Upper lobe of left lung (tissue), 6 donors: ENCODE measurements around the gene DNMT3A. TPM values are rescaled to one million over a fixed set of nuclear protein-coding genes. Genes with fewer than 3 reads are reported as not detected.

Experiments
- ATAC-seq, 2 donors: fragments of 200-7000 bp; cut with Tn5 transposase; one replicate each; pipeline ENCODE4 v1.9.1; 2022; ENCODE audit warnings: mild to moderate bottlenecking in 2 of 2, moderate library complexity in 2 of 2; ENCODE audit not compliant: low FRiP score in 2 of 2
- DNase-seq, 2 donors: peaks; one replicate each; pipeline ENCODE4 v3.0.0-alpha.2; 2019 to 2020
- H3K27ac ChIP-seq, 4 donors: fragments of 200-600 bp; sonication (generic); one replicate each; pipeline ENCODE4 v1.5.1; 2016 to 2019
- H3K27me3 ChIP-seq, 4 donors: fragments of 200-600 bp; sonication (generic); one replicate each; pipeline ENCODE4 v1.5.1; 2017 to 2019
- H3K36me3 ChIP-seq, 4 donors: fragments of 200-600 bp; sonication (generic); one replicate each; pipeline ENCODE4 v1.5.1; 2016 to 2019
- H3K4me1 ChIP-seq, 4 donors: fragments of 200-600 bp; sonication (generic); one replicate each; pipeline ENCODE4 v1.5.1; 2018 to 2019
- H3K4me3 ChIP-seq, 4 donors: fragments of 200-600 bp; sonication (generic); one replicate each; pipeline ENCODE4 v1.5.1; 2017 to 2019; ENCODE audit warnings: mild to moderate bottlenecking in 2 of 4, moderate library complexity in 1 of 4
- H3K9me3 ChIP-seq, 4 donors: fragments of 200-600 bp; sonication (generic); one replicate each; pipeline ENCODE4 v1.5.1; 2018 to 2019
- EP300 ChIP-seq, 4 donors: sonication (generic); formaldehyde crosslinking; IDR thresholded peaks; one replicate each; pipeline ENCODE4 v1.5.1; 2017; ENCODE audit warnings: antibody characterized with exemption in 4 of 4, control low read depth in 2 of 4
- POLR2A ChIP-seq, 4 donors: fragments of 450-650 bp; IDR thresholded peaks; one replicate each; pipeline ENCODE4 v1.5.1; 2016 to 2017; ENCODE audit warnings: antibody characterized with exemption in 4 of 4, mild to moderate bottlenecking in 2 of 4
- POLR2AphosphoS5 ChIP-seq, 2 donors: sonication (generic); formaldehyde crosslinking; IDR thresholded peaks; one replicate each; pipeline ENCODE4 v1.5.1; 2017; ENCODE audit warnings: antibody characterized with exemption in 2 of 2
- WGBS, 2 donors: methylation state at CpG; one replicate each; pipeline ENCODE4 v1.1.5; 2017 to 2018; 5-methylcytosine and 5-hydroxymethylcytosine counted together
- total RNA-seq, 6 donors: library from RNA; depleted of rRNA in 4 of 6; stranded (reverse); fragments of >200 nt in 4 of 6; gene quantifications; one replicate each; pipeline versions ENCODE4 v1.1.0 to v1.2.1, GENCODE V29; 2016 to 2021
- TF ChIP-seq, protein P1 (sequence below), 6 experiments: fragments of 450-650 bp in 4 of 6; fragments of 200-600 bp in 2 of 6; sonication (generic) in 2 of 6; IDR thresholded peaks; one replicate each; pipeline ENCODE4 v1.5.1; 2016 to 2019; ENCODE audit warnings: antibody characterized with exemption in 6 of 6
- donor health status: DM: no; HTN: no; CAD: no; lungs with moderate emphysema.
- donor health status: DM: no; HTN: yes; CAD: no; lungs with severe emphysema.

DNMT3A gene
- total RNA-seq, 6 donors from 2014 or later: 7.8 to 49.2 (median 30.4) TPM

DNA sequence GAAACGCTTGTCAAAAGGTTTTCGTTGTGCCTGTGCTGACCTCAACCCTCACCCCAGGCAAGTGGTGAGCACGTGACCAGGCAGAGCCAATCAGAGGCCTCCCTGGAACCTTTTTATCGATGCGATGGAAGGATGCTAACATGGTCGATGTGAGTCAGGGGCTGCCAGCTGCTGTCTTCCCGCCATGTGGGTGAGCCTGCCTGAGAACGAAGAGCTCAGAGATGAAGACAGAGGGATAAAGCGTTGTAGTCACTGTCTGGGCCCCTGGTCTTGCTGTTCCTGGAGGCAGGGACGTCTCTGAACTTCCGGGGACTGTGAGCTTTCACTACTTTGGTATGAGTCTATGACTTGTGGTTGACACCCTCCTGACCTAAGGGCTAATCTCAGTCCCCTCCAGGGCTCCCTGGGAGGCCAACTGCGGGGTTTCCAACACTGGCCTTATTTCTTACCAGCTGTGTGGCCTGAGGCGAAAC lies 18.6 kb downstream of the DNMT3A start:
- Histone ChIP-seq H3K4me3 (no peak overlapping the region), H3K36me3 (peaks cover 0 to 3% (median 0%) of the 10 kb centered on the region in 4 donors), H3K27me3 (no peaks in the 10 kb centered on the region), H3K27ac (no peak overlapping the region), H3K9me3 (peaks cover 0 to 12% (median 5%) of the 10 kb centered on the region in 4 donors), H3K4me1 (peaks cover 0 to 19% (median 11%) of the 10 kb centered on the region in 4 donors)
- 74 to 78% methylated on average over 13 of the region's 13 CpGs for WGBS, 2 donors
- ATAC-seq: peak in 1 of 2 donors; percentile 11
- DNase-seq: no peak
- TF ChIP-seq, protein P1, sequence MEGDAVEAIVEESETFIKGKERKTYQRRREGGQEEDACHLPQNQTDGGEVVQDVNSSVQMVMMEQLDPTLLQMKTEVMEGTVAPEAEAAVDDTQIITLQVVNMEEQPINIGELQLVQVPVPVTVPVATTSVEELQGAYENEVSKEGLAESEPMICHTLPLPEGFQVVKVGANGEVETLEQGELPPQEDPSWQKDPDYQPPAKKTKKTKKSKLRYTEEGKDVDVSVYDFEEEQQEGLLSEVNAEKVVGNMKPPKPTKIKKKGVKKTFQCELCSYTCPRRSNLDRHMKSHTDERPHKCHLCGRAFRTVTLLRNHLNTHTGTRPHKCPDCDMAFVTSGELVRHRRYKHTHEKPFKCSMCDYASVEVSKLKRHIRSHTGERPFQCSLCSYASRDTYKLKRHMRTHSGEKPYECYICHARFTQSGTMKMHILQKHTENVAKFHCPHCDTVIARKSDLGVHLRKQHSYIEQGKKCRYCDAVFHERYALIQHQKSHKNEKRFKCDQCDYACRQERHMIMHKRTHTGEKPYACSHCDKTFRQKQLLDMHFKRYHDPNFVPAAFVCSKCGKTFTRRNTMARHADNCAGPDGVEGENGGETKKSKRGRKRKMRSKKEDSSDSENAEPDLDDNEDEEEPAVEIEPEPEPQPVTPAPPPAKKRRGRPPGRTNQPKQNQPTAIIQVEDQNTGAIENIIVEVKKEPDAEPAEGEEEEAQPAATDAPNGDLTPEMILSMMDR (IDR thresholded peaks at IDR 0.05): no peak
- TF ChIP-seq EP300 (IDR thresholded peaks at IDR 0.05) (no peak), POLR2AphosphoS5 (IDR thresholded peaks at IDR 0.05) (no peak), POLR2A (IDR thresholded peaks at IDR 0.05) (no peak)

DNA sequence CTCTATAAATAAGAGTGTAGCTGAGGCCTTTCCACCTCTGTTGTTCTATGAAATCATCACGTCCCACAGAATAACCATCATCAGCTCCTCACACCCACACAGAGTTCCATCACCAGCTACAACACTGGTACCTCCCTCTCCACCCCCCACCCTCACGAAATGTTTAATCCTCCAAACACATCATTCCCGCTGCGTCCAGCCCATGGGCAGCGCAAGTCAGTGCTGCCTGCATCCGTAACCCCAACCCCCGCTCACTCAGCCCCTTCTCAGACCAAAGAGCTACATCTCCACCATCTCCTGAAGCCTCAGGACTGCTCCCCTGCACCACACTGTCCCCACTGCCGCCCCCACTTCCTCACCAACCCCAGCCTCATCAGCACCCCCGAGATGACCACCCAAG lies 19.4 kb downstream of the DNMT3A start:
- Histone ChIP-seq H3K4me1 (peaks cover 0 to 19% (median 11%) of the 10 kb centered on the region in 4 donors), H3K4me3 (no peak overlapping the region), H3K9me3 (peaks cover 0 to 12% (median 5%) of the 10 kb centered on the region in 4 donors), H3K27ac (no peak overlapping the region), H3K27me3 (no peaks in the 10 kb centered on the region), H3K36me3 (peaks cover 0 to 2% (median 0%) of the 10 kb centered on the region in 4 donors)
- ATAC-seq (no peak), DNase-seq (no peak)
- TF ChIP-seq POLR2AphosphoS5 (IDR thresholded peaks at IDR 0.05): no peak
- TF ChIP-seq, protein P1 (IDR thresholded peaks at IDR 0.05): no peak
- TF ChIP-seq POLR2A (IDR thresholded peaks at IDR 0.05): no peak
- no peak for TF ChIP-seq EP300 (IDR thresholded peaks at IDR 0.05)
- WGBS, 2 donors: 89 to 92% methylated on average over 9 of the region's 9 CpGs

DNA sequence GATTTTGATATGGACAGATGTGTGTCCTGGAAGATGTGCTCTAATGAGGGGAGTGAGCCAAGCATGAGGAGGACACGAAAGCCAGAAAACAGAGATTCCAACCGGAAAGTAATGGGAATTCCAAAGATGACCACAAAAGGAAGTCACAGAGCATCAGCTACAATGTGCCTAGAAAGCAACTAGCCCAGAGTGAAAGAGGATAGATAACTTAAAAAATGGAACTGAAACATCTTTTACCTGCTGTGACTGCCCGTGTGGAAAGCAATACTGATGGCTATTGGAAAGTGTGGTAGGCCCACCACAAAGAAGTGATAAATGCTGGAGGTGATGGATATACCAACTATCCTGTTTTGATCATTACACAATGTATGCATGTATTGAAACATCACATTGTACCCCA lies 21.6 kb downstream of the DNMT3A start:
- Histone ChIP-seq H3K36me3 (no peaks in the 10 kb centered on the region), H3K27me3 (no peaks in the 10 kb centered on the region), H3K9me3 (no peaks in the 10 kb centered on the region), H3K4me1 (peaks cover 15 to 34% (median 26%) of the 10 kb centered on the region in 4 donors), H3K27ac (no peak overlapping the region), H3K4me3 (no peak overlapping the region)
- WGBS, 2 donors: 74 to 95% methylated on average over 3 of the region's 3 CpGs
- ATAC-seq (no peak), DNase-seq (no peak)
- TF ChIP-seq EP300 (IDR thresholded peaks at IDR 0.05) (no peak), POLR2AphosphoS5 (IDR thresholded peaks at IDR 0.05) (no peak), POLR2A (IDR thresholded peaks at IDR 0.05) (no peak)
- TF ChIP-seq, protein P1 (IDR thresholded peaks at IDR 0.05): no peak

DNA sequence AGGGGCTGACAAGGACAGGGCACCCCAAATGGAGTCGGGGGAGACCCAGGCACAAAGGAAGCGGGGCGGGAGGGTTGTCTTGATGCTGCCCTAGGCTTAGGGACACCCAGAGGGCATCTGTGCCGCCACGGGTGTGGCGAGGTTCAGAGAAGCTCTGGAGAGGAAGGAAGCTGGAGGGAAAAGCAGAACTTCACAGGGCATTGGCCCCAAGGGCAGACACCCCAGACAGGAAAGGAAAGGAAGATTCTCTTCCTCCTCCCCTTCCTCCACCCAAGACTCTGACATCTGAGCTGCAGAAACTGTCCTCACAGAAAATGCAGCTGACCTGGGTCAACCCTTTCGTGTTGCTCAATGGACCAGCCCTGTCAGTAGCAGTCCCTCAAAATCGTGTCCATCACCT lies 25.6 kb downstream of the DNMT3A start:
- H3K9me3 ChIP-seq: no peaks in the 10 kb centered on the region
- TF ChIP-seq POLR2A (IDR thresholded peaks at IDR 0.05): peak in 1 of 4 donors; percentile 8
- TF ChIP-seq EP300 (IDR thresholded peaks at IDR 0.05): no peak
- TF ChIP-seq, protein P1 (IDR thresholded peaks at IDR 0.05): no peak
- TF ChIP-seq POLR2AphosphoS5 (IDR thresholded peaks at IDR 0.05): peak in 1 of 2 donors; percentile 17
- H3K4me3 ChIP-seq: no peak overlapping the region
- ATAC-seq: peak; percentile 69 to 78
- H3K27ac ChIP-seq: peak overlapping the region; percentile 43 to 86 (median 68)
- H3K4me1 ChIP-seq: peaks cover 38 to 54% (median 43%) of the 10 kb centered on the region in 4 donors
- peak in 1 of 2 donors; percentile 58 for DNase-seq
- peaks cover 0 to 19% (median 7%) of the 10 kb centered on the region in 4 donors for H3K36me3 ChIP-seq
- no peaks in the 10 kb centered on the region for H3K27me3 ChIP-seq
- WGBS, 2 donors: 49 to 51% methylated on average over 8 of the region's 8 CpGs

- Histone ChIP-seq H3K27ac (peak overlapping the region; percentile 43 to 86 (median 68)), H3K9me3 (no peaks in the 10 kb centered on the region), H3K4me3 (no peak overlapping the region), H3K27me3 (no peaks in the 10 kb centered on the region), H3K4me1 (peaks cover 46 to 61% (median 50%) of the 10 kb centered on the region in 4 donors), H3K36me3 (peaks cover 0 to 19% (median 7%) of the 10 kb centered on the region in 4 donors)
- TF ChIP-seq, protein P1 (IDR thresholded peaks at IDR 0.05): no peak
- no peak for TF ChIP-seq EP300 (IDR thresholded peaks at IDR 0.05)
- no peak for TF ChIP-seq POLR2A (IDR thresholded peaks at IDR 0.05)
- no peak for TF ChIP-seq POLR2AphosphoS5 (IDR thresholded peaks at IDR 0.05)
- no peak for DNase-seq
- peak; percentile 1 to 13 for ATAC-seq
- WGBS, 2 donors: 70 to 71% methylated on average over 2 to 11 of the region's 11 CpGs
Observed at GRCh38 chr2:25315316-25315680, 26.4 kb downstream of the DNMT3A start.
